Stimulated activated CD8-positive, alpha-beta memory T cell treated with anti-CD3 and anti-CD28 coated beads, Interleukin-4, amount 100 ng/mL, for 24 hours (primary cell): ENCODE measurements around the gene KIF26B.
"Not testable (repeated sequence)": the region's sequence is repeated elsewhere in the genome, so short reads cannot be mapped to it uniquely, and the experiment has no call there.

ENCODE experiments used
- DNase-seq: peaks from one replicate; pipeline ENCODE4 v3.0.0-alpha.2; 2020; ENCODE audit warnings: low read depth

KIF26B gene

GRCh38 chr1:245651093-245651492 lies 496.3 kb downstream of the KIF26B start:
- DNase-seq, result no peak

DNA sequence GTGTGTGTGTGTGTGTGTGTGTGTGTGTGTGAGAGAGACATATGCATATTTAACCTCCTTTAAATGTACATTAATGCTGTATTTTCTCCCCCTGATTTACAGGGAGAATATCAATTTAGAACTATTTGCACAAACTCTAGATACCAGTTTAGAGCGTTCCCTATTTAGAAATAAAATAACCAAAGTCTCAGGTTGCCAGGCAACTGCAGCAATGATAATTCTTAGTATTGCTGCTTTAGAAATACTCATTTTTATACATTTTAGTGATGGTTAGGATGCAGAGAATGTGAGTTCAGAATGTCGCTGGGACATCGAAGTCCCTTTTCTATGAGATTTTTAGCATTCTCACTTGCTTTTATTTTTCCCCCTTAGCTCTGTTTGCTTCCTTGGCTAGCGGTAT lies 497.3 kb downstream of the KIF26B start:
- no peak for DNase-seq

DNA sequence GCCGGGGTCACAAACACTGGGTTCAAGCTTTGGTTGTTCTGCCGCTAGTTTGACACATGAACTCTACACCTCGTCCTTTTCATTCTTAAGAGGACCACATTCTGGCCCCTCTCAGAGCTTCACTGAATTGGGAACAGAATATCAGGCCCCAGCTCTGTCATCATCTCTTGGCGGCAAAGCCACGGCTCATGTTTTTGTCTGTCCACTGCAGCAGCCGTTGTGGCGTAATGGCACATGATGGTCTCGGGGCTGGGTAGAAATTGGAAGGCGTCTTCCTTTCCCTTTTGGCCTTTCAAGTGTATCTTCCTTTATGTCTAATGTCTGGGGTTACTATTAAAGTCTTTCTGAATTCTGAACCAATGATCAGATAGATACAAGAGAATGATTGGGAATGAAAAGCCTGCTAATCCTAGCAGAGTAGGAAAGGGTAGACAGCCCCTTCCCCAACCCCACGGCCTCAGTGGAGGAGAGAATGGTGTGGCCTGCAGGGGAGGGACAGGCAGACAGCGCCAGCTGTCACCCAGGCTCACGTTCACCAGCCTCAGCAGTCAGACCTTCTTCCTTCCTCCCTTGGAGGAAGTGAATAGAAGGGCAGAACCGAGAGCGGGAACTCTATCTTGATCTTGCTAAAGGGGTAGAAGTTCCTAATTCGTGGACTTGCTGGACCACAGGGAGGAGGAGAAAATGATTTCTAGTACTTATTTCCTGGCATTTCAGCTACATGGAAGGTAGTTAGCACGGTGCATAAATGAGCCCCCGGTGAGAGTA lies 498.1 kb downstream of the KIF26B start:
- DNase-seq, result no peak

DNA sequence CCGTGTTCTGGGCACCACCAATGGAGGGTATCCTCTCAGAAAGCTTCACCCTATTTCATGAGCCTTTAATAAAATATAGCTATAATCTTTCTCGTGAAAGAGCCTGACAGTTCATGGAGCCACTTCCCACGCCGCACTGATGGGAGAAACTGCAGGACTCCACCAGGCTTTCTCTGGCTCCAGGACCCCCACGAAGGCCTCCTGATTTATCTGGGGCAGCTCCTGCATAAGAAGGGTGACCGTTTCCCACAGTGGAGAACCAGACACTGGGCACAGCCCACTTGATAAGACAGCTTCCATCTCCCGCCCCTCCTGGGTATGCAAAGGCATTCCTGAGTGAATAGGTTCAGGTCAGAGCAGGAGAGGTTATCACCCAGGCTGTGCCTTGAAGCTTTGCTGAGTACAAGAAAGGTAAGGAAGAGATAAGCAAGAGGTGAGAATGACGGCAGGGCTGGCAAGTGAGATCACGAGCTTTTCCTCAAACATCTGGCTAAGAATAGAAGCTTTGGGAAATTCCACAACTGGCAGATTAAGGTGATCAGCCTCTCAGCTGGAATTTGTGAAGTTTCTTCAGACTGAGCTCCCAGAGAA lies 499.8 kb downstream of the KIF26B start:
- no peak for DNase-seq

DNA sequence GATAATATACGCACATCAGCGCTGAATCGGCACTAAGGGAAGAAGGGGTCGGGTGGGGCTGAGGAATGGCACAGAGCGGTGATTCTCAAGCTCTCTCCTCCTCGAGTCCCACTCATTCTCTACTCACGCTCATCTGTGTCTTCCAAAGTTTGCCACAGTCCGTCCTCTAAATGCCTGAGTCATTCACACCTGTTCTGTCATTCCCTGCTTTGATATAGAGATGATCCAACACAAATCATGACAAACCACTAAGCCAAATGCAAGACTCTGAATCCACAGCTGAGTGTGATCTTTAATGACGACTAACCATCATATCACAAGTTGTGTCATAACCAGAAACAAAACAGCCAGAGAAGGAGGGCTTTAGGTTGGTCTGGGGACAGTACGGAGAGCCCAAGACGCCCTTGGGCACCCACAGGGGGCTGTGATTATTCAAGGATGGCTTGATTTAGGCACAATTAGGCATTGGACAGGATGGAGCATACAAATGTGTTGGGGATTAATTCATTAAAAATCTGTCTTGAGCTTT lies 501.5 kb downstream of the KIF26B start:
- no peak for DNase-seq

GRCh38 chr1:245657371-245657770 lies 502.6 kb downstream of the KIF26B start:
- no peak for DNase-seq

DNA sequence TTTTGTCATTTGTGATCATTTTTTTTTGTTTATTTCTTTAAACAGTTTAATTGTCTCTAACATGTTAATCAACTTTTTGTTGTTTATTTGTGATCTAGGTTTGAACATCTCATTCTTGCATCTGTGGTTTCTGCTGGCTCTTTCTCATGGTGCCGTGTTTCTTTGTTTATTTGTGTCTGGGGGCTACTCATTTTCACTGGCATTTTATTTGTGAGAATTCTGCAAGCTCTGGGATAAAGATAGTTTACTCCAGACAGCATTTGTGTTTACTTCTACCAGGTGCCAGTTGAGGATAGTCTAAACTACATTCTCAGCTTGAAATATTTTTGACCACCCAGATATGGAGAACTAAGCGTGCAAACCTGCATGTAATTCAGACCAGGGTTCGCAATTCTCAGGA lies 508.6 kb downstream of the KIF26B start:
- DNase-seq, result no peak

- no peak for DNase-seq
Observed at GRCh38 chr1:245663841-245664240, 509.1 kb downstream of the KIF26B start.

GRCh38 chr1:245666412-245666811 lies 511.6 kb downstream of the KIF26B start:
- no peak for DNase-seq

DNA sequence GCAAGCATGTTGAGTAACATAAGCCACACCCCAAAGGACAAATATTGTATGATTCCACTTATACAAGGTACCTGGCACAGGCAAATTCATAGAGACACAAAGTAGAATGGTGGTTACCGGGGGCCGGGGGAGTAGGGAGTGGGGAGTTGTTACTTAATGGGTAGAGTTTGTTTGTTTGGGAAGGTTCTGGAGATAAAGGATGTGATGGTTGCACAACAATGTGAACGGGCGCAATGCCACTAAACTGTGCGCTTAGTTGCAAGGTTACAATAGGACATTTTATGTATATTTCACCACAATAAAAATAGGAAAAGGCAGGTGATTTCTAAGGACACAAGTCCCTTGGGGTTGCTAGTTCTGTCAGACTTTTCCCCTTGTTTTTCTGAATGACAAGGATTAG lies 516.6 kb downstream of the KIF26B start:
- DNase-seq, result no peak

GRCh38 chr1:245671966-245672767 lies 517.4 kb downstream of the KIF26B start:
- DNase-seq, result no peak

DNA sequence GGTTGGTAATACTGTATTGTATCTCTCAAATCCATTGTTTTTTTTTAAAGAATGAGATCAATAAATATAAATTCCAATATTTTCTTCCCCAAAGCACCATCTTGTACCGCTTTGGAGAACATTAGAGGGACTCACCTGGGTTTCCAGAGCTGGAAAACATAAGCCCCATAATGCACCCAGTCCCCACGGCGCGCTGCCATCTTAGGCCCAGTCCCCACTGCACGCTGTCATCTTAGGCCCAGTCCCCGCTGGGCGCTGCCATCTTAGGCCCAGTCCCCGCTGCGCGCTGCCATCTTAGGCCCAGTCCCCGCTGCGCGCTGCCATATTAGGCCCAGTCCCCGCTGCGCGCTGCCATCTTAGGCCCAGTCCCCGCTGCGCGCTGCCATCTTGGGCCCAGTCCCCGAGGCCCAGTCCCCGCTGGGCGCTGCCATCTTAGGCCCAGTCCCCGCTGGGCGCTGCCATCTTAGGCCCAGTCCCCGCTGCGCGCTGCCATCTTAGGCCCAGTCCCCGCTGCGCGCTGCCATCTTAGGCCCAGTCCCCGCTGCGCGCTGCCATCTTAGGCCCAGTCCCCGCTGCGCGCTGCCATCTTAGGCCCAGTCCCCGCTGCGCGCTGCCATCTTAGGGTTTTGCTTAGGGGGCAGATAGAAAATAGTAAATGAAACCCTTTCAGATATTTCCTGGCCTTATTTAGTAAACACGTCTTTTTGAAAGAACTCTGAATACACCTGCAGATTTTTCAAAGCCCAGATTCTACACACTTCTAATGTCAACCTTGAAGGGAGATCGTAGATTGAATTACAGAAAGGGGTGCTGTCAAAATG lies 518.3 kb downstream of the KIF26B start:
- DNase-seq, result not testable (repeated sequence)

DNA sequence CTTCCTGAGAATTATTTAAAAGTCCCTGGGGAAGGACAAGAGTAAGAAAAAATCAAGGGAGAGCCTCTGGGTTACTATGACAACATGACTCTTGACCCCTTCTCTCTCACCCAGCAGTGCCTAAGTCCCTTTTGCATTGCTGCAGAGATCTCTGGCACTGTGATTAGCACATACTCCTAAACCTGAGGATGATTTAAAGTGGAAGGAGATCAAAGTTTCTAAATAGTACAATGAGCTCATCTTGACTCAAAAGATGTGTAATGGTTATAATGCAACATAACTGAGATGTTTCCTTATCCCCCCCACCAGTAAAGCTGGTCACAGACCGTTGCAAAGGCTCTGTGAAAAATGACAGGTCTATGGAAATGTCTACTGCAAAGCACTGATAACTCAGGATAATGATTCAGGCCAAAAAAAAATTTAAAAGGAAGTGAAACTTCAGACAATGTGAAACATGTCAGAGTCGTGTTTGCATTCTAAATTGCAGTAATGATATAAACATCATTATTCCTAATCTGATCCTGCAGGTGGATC lies 519.2 kb downstream of the KIF26B start:
- DNase-seq, result no peak

DNA sequence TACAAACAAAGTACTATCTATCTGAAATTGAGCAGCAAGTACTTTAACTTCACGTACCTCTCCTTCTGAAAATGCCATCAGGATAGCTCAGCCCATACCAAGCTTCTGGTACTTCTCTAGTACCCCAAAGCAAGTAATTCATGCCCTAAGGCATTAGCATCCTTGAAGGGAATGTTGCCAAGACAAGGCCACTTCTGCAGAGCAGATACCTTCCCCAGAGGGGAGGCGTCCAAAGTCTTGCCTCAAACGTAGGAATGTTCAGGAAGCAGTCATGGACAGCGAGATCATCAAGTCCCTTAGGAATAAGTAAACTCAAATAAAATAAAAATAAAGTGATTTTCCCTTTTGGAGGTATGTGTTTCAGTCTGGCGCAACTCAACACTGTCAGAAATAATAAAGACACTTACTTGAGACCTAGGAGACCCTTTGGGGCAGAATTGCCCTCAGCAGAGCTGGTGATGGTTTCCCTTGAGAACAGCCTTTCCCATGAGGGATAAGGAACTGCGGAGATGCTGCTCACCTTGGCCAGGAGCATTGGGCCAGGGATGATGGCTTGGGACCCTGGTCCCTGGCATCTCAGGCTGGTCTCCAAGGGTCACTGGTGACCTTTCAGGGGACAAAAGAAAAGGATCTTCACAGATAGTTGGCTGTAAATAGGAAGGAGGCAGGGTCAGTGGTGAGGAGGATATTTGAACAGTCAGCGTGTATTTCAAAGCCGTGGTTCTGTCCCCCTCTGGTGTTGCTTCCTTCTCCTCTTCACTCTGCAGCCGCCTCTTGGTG lies 522.9 kb downstream of the KIF26B start:
- DNase-seq, result no peak

- DNase-seq, result no peak
Observed at GRCh38 chr1:245678860-245679411, 524.2 kb downstream of the KIF26B start.

- no peak for DNase-seq
Observed at GRCh38 chr1:245679821-245680780, 525.3 kb downstream of the KIF26B start.

GRCh38 chr1:245682638-245683628 lies 528.1 kb downstream of the KIF26B start:
- no peak for DNase-seq

DNA sequence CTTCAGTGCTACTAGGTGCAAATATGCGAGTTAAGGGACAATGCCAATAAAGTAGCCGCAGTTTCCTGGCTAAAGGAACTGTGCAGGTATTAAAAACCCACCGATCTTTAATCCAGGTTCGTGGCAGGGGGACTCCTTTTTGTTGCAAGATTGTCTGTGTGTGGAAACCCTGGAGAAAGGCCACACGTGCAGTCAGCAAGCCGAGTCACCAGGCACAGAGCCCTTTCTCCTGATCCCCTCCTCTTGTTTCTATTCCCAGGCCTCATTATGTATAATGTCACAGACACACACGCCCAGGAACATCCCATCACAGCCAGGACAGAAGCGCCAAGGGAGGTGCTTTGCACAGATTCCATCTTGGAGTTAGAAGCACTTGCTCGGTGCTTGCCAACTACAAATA lies 528.9 kb downstream of the KIF26B start:
- no peak for DNase-seq
